ENCODE measurements around the gene HOXA6.

HOXA6 gene

GRCh38 chr7:27102581-27103442, 44.8 kb downstream of the HOXA6 start, which contains the start of gene HOXA2:
Gene HOXA2, minus strand, starts transcription at chr7:27102683. Its CDS starts 183 bp downstream, at chr7:27102500.
- H3K27me3 ChIP-seq (ENCODE audit: control insufficient read depth in 1 of 2, insufficient read depth in 2 of 2, low read length in 2 of 2): no peaks in the 10 kb centered on the region
- H3K27ac ChIP-seq (ENCODE audit: low read depth, low read length): peak within 1 kb of the TSS; percentile 81
- peak within 1 kb of the TSS; percentile 34 to 53 for H3K4me3 ChIP-seq (ENCODE audit: low read depth in 1 of 2, low read length in 2 of 2)
- no peaks in the 10 kb centered on the region for H3K36me3 ChIP-seq (ENCODE audit: insufficient read depth, low read length)
- no peaks in the 10 kb centered on the region for H3K9me3 ChIP-seq (ENCODE audit: low read length)
- peaks cover 48% of the 10 kb centered on the region for H3K4me1 ChIP-seq (ENCODE audit: insufficient read depth, low read length)
- H3K9ac ChIP-seq (ENCODE audit: low read length): peak within 1 kb of the TSS; percentile 42

- Histone ChIP-seq H3K4me3 (ENCODE audit: low read depth in 1 of 2, low read length in 2 of 2) (peak overlapping the region; percentile 34 to 53), H3K9ac (ENCODE audit: low read length) (peak overlapping the region; percentile 15), H3K4me1 (ENCODE audit: insufficient read depth, low read length) (peaks cover 55% of the 10 kb centered on the region)
Observed at GRCh38 chr7:27101957-27102580, 45.5 kb downstream of the HOXA6 start.

DNA sequence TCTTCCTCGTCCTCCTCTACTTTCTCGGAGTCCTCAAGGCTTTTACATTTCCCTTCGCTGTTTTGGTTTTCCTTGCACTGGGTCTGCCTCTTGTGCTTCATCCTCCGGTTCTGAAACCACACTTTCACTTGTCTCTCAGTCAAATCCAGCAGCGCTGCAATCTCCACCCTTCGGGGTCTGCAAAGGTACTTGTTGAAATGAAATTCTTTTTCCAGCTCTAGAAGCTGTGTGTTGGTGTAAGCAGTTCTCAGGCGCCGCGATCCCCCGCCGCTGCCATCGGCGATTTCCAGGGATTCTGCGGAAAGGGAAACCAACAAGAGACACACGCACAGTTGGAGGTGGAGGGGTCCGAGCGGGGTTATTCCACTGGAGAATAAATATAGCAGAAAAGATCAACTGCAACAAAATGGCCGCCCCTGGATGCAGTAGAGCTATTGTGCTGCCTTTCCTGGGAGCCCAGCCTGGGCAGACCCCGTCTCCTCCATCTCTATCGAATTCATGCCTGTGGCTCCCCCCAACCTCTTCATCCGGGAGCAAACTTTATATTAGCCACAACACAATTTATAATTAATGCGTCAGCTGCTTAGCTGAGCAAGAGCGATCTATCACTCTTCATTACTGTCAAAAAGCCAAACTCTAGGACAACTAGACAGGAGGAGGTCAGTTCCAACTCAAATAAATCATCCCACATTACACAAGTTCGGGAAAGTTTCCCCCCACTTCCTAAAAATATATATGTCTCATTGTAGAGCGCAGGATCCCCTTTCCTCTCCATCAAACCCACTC, 46.2 kb downstream of the HOXA6 start:
- no peaks in the 10 kb centered on the region for H3K27me3 ChIP-seq (ENCODE audit: control insufficient read depth in 1 of 2, insufficient read depth in 2 of 2, low read length in 2 of 2)
- no peaks in the 10 kb centered on the region for H3K9me3 ChIP-seq (ENCODE audit: low read length)
- H3K9ac ChIP-seq (ENCODE audit: low read length): peak overlapping the region; percentile 15
- peak overlapping the region; percentile 34 to 53 for H3K4me3 ChIP-seq (ENCODE audit: low read depth in 1 of 2, low read length in 2 of 2)
- no peaks in the 10 kb centered on the region for H3K36me3 ChIP-seq (ENCODE audit: insufficient read depth, low read length)
- H3K27ac ChIP-seq (ENCODE audit: low read depth, low read length): peak overlapping the region; percentile 61
- peaks cover 57% of the 10 kb centered on the region for H3K4me1 ChIP-seq (ENCODE audit: insufficient read depth, low read length)

More at GRCh38 chr7:27101957-27102580, 45.5 kb downstream of the HOXA6 start:
- Histone ChIP-seq H3K36me3 (ENCODE audit: insufficient read depth, low read length) (no peaks in the 10 kb centered on the region), H3K27me3 (ENCODE audit: control insufficient read depth in 1 of 2, insufficient read depth in 2 of 2, low read length in 2 of 2) (no peaks in the 10 kb centered on the region), H3K9me3 (ENCODE audit: low read length) (no peaks in the 10 kb centered on the region), H3K27ac (ENCODE audit: low read depth, low read length) (peak overlapping the region; percentile 81)

DNA sequence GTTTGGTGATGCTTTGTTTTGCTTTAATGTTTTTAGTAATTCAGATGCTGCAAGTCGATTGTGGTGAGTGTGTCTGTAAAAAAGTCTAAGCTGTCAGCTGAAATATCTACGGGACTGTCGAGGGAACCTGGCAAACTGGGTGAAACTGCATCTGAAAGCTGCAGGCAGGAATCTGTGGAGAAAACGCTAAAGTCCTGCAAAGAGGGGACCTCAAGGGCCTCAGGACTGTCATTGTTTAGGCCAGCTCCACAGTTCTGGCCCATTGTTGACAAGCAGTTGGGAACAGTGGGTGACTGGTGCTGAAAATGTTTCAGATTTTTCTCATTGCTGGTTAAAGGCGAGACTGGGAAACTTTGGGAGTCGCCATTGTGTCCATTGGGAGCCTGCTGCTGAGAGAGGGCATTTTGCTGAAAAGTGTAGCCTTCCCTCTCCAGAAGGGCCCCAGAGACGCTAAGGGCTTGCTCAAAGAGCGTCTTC, 46.8 kb downstream of the HOXA6 start:
- Histone ChIP-seq H3K36me3 (ENCODE audit: insufficient read depth, low read length) (no peaks in the 10 kb centered on the region), H3K27me3 (ENCODE audit: control insufficient read depth in 1 of 2, insufficient read depth in 2 of 2, low read length in 2 of 2) (no peaks in the 10 kb centered on the region), H3K4me1 (ENCODE audit: insufficient read depth, low read length) (peaks cover 52% of the 10 kb centered on the region), H3K9me3 (ENCODE audit: low read length) (no peaks in the 10 kb centered on the region), H3K4me3 (ENCODE audit: low read depth in 1 of 2, low read length in 2 of 2) (peak overlapping the region in 1 of 2 donors; percentile 53), H3K9ac (ENCODE audit: low read length) (peak overlapping the region; percentile 15), H3K27ac (ENCODE audit: low read depth, low read length) (peak overlapping the region; percentile 61)

- peaks cover 42% of the 10 kb centered on the region for H3K4me1 ChIP-seq (ENCODE audit: insufficient read depth, low read length)
- peak overlapping the region; percentile 38 to 73 for H3K4me3 ChIP-seq (ENCODE audit: low read depth in 1 of 2, low read length in 2 of 2)
- H3K9me3 ChIP-seq (ENCODE audit: low read length): no peaks in the 10 kb centered on the region
- no peaks in the 10 kb centered on the region for H3K36me3 ChIP-seq (ENCODE audit: insufficient read depth, low read length)
- peak overlapping the region; percentile 85 for H3K27ac ChIP-seq (ENCODE audit: low read depth, low read length)
- H3K9ac ChIP-seq (ENCODE audit: low read length): peak overlapping the region; percentile 47
- no peaks in the 10 kb centered on the region for H3K27me3 ChIP-seq (ENCODE audit: control insufficient read depth in 1 of 2, insufficient read depth in 2 of 2, low read length in 2 of 2)
Observed at GRCh38 chr7:27099453-27100370, 47.9 kb downstream of the HOXA6 start.

- peak overlapping the region; percentile 38 to 73 for H3K4me3 ChIP-seq (ENCODE audit: low read depth in 1 of 2, low read length in 2 of 2)
- peaks cover 33% of the 10 kb centered on the region for H3K4me1 ChIP-seq (ENCODE audit: insufficient read depth, low read length)
- H3K9ac ChIP-seq (ENCODE audit: low read length): peak overlapping the region; percentile 47
- H3K9me3 ChIP-seq (ENCODE audit: low read length): no peaks in the 10 kb centered on the region
- no peaks in the 10 kb centered on the region for H3K27me3 ChIP-seq (ENCODE audit: control insufficient read depth in 1 of 2, insufficient read depth in 2 of 2, low read length in 2 of 2)
- no peaks in the 10 kb centered on the region for H3K36me3 ChIP-seq (ENCODE audit: insufficient read depth, low read length)
- peak overlapping the region; percentile 85 for H3K27ac ChIP-seq (ENCODE audit: low read depth, low read length)
Observed at GRCh38 chr7:27098578-27099451, 48.8 kb downstream of the HOXA6 start.

- H3K36me3 ChIP-seq (ENCODE audit: insufficient read depth, low read length): no peaks in the 10 kb centered on the region
- H3K4me3 ChIP-seq (ENCODE audit: low read depth in 1 of 2, low read length in 2 of 2): peak overlapping the region; percentile 38 to 73
- peaks cover 31% of the 10 kb centered on the region for H3K4me1 ChIP-seq (ENCODE audit: insufficient read depth, low read length)
- H3K27ac ChIP-seq (ENCODE audit: low read depth, low read length): peak overlapping the region; percentile 85
- H3K9ac ChIP-seq (ENCODE audit: low read length): peak overlapping the region; percentile 47
- H3K9me3 ChIP-seq (ENCODE audit: low read length): no peaks in the 10 kb centered on the region
- no peaks in the 10 kb centered on the region for H3K27me3 ChIP-seq (ENCODE audit: control insufficient read depth in 1 of 2, insufficient read depth in 2 of 2, low read length in 2 of 2)
Observed at GRCh38 chr7:27097686-27098577, 49.6 kb downstream of the HOXA6 start.

DNA sequence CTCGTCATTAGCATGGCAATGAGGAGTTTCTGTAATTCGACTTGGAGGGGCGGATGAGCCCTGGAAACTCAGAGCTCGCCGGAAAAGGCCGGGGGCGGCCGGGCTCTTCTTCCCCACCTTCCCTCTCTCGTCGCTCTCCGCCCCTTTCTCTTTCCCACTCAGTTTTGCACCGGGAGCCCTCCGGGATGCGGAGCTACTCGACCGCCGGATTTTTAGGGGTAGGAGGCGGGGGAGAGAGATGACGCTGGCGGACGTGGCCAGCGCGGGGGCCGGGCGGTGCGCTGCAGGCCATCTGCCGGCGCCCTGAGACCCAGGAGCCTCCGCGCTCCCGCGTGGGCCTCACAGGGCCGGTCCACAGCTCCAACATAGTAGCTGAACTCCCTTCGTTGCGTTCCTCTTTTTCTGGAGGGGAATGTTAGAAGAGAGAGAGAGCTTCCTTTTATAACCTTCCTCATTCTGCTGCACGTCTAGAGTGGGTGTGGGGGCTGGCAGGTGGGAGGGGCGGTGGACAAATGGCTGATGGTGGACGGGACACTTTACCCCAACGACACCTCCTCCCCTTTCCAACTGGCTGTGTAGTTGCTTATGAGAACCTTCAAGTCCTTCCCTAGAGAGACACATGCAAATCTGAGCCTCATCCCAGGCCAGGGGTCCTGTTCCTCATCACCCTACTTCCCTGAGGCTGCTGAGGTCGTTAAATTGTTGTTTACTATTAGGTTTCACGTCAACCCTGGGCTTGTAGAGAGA, 50.6 kb downstream of the HOXA6 start:
- Histone ChIP-seq H3K27ac (ENCODE audit: low read depth, low read length) (peak overlapping the region; percentile 88), H3K9me3 (ENCODE audit: low read length) (no peaks in the 10 kb centered on the region), H3K27me3 (ENCODE audit: control insufficient read depth in 1 of 2, insufficient read depth in 2 of 2, low read length in 2 of 2) (no peaks in the 10 kb centered on the region)

More for the DNA sequence above, 50.6 kb downstream of the HOXA6 start:
- no peaks in the 10 kb centered on the region for H3K36me3 ChIP-seq (ENCODE audit: insufficient read depth, low read length)
- H3K4me3 ChIP-seq (ENCODE audit: low read depth in 1 of 2, low read length in 2 of 2): peak overlapping the region; percentile 73 to 91
- peak overlapping the region; percentile 81 for H3K9ac ChIP-seq (ENCODE audit: low read length)
- peaks cover 31% of the 10 kb centered on the region for H3K4me1 ChIP-seq (ENCODE audit: insufficient read depth, low read length)
